ENCODE data around the gene MCF2L2. TPM values are rescaled to one million over a fixed set of nuclear protein-coding genes. Genes with fewer than 3 reads are reported as not detected.

The MCF2L2 gene
- total RNA-seq, 2 experiments from 2014 or later = 1.9 to 2.2 TPM

DNA sequence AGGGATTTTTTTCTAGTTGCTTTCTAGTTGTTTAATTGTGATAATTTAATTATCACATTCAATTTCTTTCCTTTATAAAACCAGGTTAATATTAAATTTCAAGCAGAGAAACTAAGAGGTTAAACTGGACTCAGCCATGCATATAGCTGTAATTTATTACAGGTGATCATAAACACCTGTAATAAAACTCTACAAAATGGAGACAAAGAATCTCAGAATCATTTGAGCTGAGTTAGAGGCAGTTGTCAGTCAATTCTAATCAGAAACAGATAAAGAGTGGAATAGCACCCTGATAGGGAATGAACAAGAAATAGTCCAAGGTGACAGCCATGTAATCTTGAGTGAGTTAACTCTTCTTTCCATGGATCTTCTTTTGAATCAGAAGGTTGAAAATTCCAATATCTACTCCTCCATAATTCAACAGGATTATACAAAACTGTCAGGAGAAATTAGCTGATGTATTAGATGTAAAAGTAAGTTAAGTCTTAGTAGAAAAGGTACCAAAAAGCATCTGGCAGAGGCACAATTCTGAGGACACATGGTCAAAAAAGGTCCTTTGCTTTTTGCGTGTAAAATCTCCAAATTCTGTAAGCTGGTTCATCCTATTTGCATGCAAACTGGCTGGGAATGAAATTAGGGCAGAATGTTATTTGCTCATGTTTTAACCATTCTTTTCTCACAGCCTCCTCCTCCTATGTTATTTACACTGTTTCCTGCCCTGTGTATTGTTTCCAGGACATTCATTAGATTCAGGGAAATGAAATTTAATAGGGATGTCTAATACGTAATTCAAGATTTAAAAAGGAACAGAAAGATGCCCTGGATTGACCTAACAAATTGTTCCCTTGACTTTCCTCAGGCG is 214.8 kb downstream of the MCF2L2 start:
- Mint-ChIP-seq H3K27ac (no peak overlapping the region), H3K4me3 (no peak overlapping the region), H3K9me3 (peaks cover 15% of the 10 kb centered on the region), H3K27me3 (no peaks in the 10 kb centered on the region), H3K36me3 (peaks cover 31% of the 10 kb centered on the region), H3K4me1 (peaks cover 44% of the 10 kb centered on the region)
- no peak for DNase-seq

DNA sequence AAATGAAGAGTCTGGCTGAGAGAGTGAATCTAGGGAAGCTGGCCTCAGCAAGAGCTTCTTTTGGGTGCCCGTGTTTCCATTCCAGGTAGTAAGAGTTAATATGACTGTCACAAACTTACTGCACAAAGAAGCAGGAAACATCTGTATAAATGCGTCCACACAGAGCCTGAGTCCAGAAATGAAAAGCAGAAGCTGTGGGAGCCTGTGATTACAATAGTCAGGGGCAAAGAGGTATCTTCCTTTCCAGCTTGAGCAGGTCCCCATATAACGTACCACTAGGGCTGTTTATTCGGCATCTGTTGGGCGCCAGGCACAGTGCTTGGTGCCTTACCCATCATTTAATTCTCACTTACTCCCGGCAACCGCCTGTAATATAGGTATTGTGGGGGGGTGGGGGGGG is 215.9 kb downstream of the MCF2L2 start:
- no peak for DNase-seq
- Mint-ChIP-seq H3K4me3 (no peak overlapping the region), H3K27me3 (no peaks in the 10 kb centered on the region)

DNA sequence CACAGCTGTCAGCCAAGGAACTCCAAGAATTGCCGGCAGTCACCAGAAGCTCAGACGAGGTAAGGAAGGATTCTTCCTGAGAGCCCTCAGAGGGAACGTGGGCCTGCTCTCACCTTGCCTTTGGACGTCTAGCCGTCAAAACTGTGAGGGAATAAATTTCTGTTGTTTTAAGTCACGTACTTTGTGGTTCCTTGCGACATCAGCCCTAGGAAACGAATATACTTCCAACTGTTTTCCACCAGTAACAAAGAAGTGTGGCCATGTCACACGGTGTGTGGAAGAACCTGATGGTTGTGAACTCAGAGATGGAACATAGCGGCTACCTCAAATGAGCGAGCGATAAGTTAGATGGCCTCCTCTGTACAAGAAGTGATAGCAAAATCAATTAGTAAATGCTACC is 216.3 kb downstream of the MCF2L2 start:
- Mint-ChIP-seq H3K36me3 (peaks cover 41% of the 10 kb centered on the region), H3K27me3 (no peaks in the 10 kb centered on the region), H3K4me1 (peaks cover 51% of the 10 kb centered on the region), H3K9me3 (peaks cover 25% of the 10 kb centered on the region), H3K27ac (no peak overlapping the region), H3K4me3 (no peak overlapping the region)
- DNase-seq = no peak

More for the DNA sequence above, 215.9 kb downstream of the MCF2L2 start:
- Mint-ChIP-seq H3K4me1 (peaks cover 47% of the 10 kb centered on the region), H3K27ac (no peak overlapping the region), H3K36me3 (peaks cover 39% of the 10 kb centered on the region), H3K9me3 (peaks cover 23% of the 10 kb centered on the region)

DNA sequence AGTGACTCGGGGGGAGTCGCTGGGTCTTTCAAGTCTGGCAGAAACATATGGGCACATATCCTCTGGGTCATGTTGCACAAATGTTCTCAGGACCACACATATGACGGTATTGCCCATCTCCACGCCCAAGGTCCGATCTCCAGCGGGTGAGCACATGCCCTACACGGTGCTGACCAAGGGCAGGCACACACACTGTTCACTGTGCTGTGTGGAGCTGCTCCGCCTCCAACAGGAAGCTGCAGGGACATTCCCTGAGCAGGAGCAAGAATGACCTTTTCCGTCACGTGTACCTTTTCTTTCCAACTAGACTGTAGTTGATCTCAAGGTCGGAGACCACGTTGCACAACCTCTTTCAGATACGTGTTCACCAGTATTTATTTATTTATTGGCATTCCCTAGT is 217.1 kb downstream of the MCF2L2 start:
- no peak overlapping the region for H3K4me3 Mint-ChIP-seq
- no peaks in the 10 kb centered on the region for H3K27me3 Mint-ChIP-seq
- H3K4me1 Mint-ChIP-seq = peaks cover 56% of the 10 kb centered on the region
- peak overlapping the region; percentile 80 for H3K27ac Mint-ChIP-seq
- DNase-seq = no peak
- H3K36me3 Mint-ChIP-seq = peaks cover 41% of the 10 kb centered on the region
- H3K9me3 Mint-ChIP-seq = peaks cover 26% of the 10 kb centered on the region

DNA sequence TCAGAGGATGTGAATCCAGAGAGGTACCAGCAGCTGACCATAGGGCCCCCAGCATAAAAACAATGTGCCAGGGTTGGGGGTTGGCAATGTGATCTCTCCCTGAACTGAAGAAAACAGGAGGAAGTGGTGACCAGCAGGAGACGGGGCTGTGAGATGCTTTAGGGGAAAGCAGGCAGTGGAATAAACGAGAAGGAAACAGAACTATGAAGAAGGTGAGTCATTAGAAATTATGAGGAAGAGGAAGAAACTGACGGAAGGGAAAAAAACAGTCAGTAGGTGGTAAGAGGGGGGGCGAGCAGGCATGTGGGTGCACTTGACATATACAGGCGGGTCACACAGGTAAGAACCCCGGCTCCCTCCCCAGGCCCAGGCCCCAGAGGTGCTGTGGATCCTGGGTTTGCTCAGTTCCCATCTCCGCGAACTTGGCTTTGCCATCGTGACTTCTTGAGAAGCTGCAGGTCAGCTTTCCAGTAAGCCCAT is 217.5 kb downstream of the MCF2L2 start:
- Mint-ChIP-seq H3K27ac (peak overlapping the region; percentile 80), H3K27me3 (no peaks in the 10 kb centered on the region), H3K4me1 (peaks cover 56% of the 10 kb centered on the region), H3K9me3 (peaks cover 26% of the 10 kb centered on the region), H3K36me3 (peaks cover 41% of the 10 kb centered on the region), H3K4me3 (no peak overlapping the region)
- peak; percentile 43 for DNase-seq

DNA sequence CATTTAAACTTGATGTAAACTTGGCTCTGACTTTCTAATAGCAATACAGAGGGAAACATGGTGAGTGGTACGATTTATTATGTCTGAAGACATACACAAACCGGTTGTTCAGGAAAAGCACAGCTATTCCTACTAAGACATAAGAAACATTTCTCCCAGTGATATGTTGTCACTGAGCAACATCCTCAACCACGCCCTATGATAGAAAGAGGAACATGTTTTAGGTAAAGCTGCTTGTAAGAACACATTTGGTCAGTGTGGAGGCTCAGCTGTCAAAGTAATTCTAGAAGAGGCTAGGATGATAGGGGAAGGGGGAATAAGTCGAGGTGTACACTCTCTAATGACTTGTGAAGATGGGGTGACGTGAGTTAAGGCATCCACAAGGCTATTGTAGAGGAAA is 218.1 kb downstream of the MCF2L2 start:
- peak overlapping the region; percentile 80 for H3K27ac Mint-ChIP-seq
- peaks cover 57% of the 10 kb centered on the region for H3K4me1 Mint-ChIP-seq
- no peak for DNase-seq
- peaks cover 41% of the 10 kb centered on the region for H3K36me3 Mint-ChIP-seq
- H3K9me3 Mint-ChIP-seq = peaks cover 26% of the 10 kb centered on the region
- no peaks in the 10 kb centered on the region for H3K27me3 Mint-ChIP-seq
- H3K4me3 Mint-ChIP-seq = no peak overlapping the region

DNA sequence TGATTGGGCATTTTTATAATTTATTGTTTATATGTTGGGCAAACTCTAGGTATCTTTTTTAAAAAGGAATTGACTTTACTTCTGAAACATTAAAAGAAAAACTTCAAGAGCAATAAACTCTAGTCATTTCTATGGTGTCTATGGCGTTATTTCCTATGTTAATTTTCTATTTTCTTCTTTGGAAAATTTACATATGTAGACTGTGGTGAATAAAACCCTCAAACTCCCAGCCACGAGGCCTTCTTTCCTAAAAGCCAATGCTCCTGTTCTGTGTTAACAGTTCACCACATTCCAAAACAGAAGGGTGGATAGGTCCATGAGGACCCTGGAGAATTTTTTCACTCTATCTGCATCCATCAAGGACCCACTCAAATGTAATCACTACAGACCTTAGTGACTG is 219.6 kb downstream of the MCF2L2 start:
- Mint-ChIP-seq H3K36me3 (peaks cover 49% of the 10 kb centered on the region), H3K4me1 (peaks cover 54% of the 10 kb centered on the region), H3K4me3 (no peak overlapping the region), H3K27ac (peak overlapping the region; percentile 84), H3K27me3 (no peaks in the 10 kb centered on the region), H3K9me3 (peaks cover 34% of the 10 kb centered on the region)
- DNase-seq = no peak

DNA sequence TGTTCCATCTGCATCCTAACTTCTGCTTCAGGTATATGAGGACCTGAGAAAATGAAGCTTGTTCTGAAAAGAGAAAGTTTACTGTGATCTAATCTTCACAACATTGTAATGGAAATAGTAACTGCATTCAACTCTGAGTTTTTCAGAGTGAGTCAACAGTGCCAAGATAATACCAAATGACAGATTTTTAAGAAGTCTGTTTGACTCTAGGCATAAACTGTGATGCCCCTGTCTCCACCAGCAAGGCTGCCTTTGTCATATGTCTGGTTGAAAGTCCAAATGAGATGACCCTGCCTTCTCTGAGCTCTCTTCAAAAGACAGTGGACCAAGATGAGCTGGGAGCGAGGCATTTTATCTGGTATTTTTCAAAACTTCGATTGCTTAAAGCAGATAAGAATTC is 220.2 kb downstream of the MCF2L2 start:
- Mint-ChIP-seq H3K27me3 (no peaks in the 10 kb centered on the region), H3K27ac (peak overlapping the region; percentile 84), H3K4me3 (no peak overlapping the region), H3K36me3 (peaks cover 54% of the 10 kb centered on the region), H3K9me3 (peaks cover 39% of the 10 kb centered on the region), H3K4me1 (peaks cover 54% of the 10 kb centered on the region)
- no peak for DNase-seq

DNA sequence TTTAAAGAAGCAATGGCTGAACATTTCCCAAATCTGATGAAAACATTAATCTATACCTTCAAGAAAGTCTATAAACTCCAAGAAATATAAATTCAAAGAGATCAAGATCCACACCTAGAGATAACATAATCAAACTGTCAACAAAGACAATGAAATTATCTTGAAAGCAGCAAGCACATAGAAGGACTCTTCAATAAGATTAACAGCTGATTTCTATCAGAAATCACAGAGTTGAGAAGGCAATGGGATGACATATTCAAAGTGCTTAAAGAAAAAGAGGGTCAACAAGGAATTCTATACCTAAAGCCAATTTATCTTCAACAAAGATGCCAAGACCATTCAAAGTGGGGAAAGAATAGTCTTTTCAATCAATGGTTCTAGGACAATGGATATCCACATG is 224.7 kb downstream of the MCF2L2 start:
- Mint-ChIP-seq H3K27ac (no peak overlapping the region), H3K9me3 (peaks cover 42% of the 10 kb centered on the region), H3K4me3 (no peak overlapping the region), H3K27me3 (no peaks in the 10 kb centered on the region), H3K4me1 (peaks cover 33% of the 10 kb centered on the region), H3K36me3 (peaks cover 37% of the 10 kb centered on the region)
- DNase-seq = no peak

DNA sequence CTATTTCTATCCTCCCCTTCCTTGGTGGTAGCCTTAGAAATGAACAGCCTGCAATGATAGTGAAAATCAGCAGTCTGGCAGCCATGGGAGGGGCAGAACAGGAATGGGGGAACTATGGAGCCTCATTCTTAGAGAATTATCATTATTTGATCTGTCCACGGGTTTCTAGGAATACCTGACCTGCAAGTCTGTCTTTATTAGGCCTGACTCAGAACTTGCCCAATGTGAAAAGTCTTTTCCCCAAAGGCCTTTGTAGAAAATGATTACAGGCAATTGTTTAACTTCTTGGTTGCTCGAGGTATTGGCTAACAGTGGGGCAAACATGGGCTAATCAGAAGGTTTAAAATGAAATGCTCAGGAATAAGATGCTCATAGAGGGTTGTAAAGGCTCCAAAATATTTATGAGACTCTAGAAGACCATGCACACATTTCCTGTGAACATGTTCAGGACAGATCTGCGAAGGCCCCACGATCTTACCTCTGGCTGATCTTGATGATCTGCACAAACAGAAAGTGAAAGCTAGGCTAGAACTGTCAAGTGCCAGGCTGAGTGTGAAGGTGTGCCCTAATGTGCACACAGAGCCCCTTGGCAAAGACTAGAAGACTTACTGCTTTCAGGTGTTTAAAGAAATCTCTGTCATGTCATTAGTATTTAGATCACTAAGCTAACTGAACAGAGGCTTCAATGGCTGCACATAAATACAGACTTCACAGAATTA is 226.3 kb downstream of the MCF2L2 start:
- peaks cover 33% of the 10 kb centered on the region for H3K9me3 Mint-ChIP-seq
- H3K4me1 Mint-ChIP-seq = peaks cover 19% of the 10 kb centered on the region
- H3K36me3 Mint-ChIP-seq = peaks cover 26% of the 10 kb centered on the region
- DNase-seq = no peak
- H3K4me3 Mint-ChIP-seq = no peak overlapping the region
- peak overlapping the region; percentile 3 for H3K27ac Mint-ChIP-seq
- H3K27me3 Mint-ChIP-seq = no peaks in the 10 kb centered on the region

DNA sequence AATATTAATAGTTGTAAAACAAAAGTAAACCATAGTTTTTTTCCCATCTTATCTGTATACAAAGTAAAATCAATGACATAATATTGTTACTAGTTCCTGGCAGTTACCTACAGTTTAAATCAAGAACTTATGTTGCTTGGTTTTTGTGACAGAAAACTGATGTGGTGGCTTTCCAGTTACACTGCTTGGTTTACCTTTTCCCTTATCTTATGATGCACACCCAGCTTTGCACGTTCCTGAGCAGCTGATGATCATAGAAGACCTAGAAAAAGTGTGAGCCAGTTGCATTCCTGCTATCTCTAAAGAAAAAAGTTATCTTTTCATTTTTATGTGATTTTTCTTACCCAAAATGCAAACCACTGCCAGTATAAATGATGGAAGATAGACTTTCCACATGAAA is 229.5 kb downstream of the MCF2L2 start:
- peaks cover 13% of the 10 kb centered on the region for H3K4me1 Mint-ChIP-seq
- peaks cover 25% of the 10 kb centered on the region for H3K9me3 Mint-ChIP-seq
- H3K27ac Mint-ChIP-seq = no peak overlapping the region
- no peaks in the 10 kb centered on the region for H3K27me3 Mint-ChIP-seq
- H3K4me3 Mint-ChIP-seq = no peak overlapping the region
- DNase-seq = no peak
- H3K36me3 Mint-ChIP-seq = peaks cover 20% of the 10 kb centered on the region

DNA sequence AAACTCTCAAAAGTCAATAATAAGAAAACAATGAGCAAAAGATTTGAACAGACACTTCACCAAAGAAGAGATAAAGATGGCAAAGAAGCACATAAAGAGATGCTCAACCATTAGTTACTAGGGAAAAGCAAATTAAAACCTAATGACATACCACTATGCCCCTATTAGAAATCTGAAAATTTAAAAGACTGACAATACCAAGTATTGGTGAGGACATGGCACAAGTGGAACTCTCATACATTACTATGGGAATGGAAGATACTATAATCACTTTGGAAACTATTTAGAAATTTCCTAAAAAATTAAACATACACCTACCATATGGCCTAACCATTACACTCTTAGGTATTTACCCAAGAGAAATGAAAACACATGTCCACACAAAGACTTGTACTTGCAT is 230.7 kb downstream of the MCF2L2 start:
- Mint-ChIP-seq H3K27ac (no peak overlapping the region), H3K4me1 (peaks cover 16% of the 10 kb centered on the region), H3K4me3 (no peak overlapping the region), H3K27me3 (no peaks in the 10 kb centered on the region), H3K9me3 (peaks cover 17% of the 10 kb centered on the region), H3K36me3 (peaks cover 13% of the 10 kb centered on the region)
- DNase-seq = no peak

DNA sequence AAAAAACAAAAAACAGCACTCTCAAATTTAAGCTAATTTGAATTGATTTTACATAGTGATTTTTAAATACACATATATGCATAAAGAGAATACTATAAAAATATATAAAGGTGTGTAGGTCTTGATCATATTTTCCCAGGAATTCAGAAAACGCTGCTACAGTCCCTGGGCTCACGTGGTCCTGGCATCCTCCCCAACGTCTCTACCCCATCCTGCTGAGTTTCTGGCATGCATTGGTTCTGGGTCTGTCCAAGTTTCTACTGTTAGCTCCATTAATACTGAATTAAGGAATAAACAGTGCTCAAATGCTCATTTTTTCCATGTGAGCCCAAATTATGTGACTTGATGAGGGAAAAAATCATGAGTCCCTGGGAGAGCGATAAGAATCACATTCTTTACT is 233.2 kb downstream of the MCF2L2 start:
- Mint-ChIP-seq H3K9me3 (peaks cover 2% of the 10 kb centered on the region), H3K27ac (no peak overlapping the region), H3K27me3 (no peaks in the 10 kb centered on the region), H3K4me3 (no peak overlapping the region), H3K4me1 (peaks cover 6% of the 10 kb centered on the region), H3K36me3 (no peaks in the 10 kb centered on the region)
- no peak for DNase-seq

DNA sequence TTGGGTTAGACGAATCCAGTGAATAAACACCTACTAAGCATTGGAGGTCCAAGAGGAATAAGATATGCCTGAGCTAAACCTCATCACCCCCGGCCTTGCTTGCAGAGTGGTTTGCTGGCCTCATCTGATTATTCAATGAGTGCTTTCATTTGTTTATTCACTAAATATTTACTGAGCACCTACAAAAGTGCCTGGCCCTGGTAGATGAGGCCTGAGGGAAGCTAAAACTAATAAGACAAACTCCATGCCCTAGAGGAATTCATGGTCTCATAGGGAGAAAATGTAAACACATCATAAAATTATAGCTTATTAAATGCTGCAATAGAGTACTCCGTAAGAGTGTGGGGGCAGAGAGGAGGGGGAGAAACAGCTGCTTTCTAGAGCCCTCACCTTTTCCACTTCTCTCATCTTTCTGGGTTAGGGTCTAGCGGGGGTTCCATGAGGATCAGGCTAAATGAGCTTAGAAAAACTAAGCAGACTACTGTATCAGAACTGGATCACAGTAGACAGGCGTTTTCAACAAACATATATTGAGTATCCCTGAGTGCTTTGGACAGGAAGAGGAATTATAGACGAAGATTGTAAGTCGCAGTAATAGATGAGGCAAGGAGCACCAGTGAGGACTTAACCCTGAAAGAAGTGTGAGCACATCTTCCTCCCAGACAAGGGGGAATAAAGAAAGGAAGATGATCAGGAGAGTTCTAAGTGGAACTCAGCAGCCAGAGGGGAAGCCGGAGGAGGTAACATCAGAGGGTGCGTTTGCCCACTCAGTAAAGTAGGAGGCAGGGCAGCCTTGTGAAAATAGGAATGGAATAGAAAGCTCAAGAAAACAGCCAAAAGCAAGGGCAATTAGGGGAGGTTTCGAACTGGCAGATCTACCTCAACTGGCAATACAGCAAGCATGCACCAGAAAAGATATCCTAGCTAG is 234.4 kb downstream of the MCF2L2 start:
- Mint-ChIP-seq H3K4me1 (peaks cover 6% of the 10 kb centered on the region), H3K9me3 (no peaks in the 10 kb centered on the region), H3K4me3 (no peak overlapping the region), H3K27me3 (no peaks in the 10 kb centered on the region), H3K27ac (no peak overlapping the region), H3K36me3 (no peaks in the 10 kb centered on the region)
- DNase-seq = no peak

All from activated naive CD8-positive, alpha-beta T cell treated with anti-CD3 and anti-CD28 coated beads for 36 hours (primary cell).